AG04450 (cell line): ENCODE data around the gene SEC16A. TPM values are rescaled to one million over a fixed set of nuclear protein-coding genes. Genes with fewer than 3 reads are reported as not detected.

Experiments used
- CTCF ChIA-PET: fragments of 300-600, 350-600 bp; formaldehyde crosslinking; extraction: SDS; loops from one replicate; lab custom pipeline; 2022; ENCODE audit warnings: antibody characterized with exemption, inconsistent platforms; lab: Charles Lee
- POLR2A ChIA-PET: fragments of 350-600 bp; formaldehyde crosslinking; extraction: SDS; loops from one replicate; lab custom pipeline; 2021; ENCODE audit warnings: antibody characterized with exemption, inconsistent platforms; lab: Yijun Ruan, JAX
- DNase-seq: peaks from one replicate; pipeline ENCODE4 v3.0.0-alpha.2; 2011; ENCODE audit warnings: low read depth, low spot score
- H3K27ac ChIP-seq: one replicate; pipeline ENCODE4 v1.5.1; 2012; ENCODE audit warnings: low read depth, low read length, control low read depth
- H3K27me3 ChIP-seq: one replicate; pipeline ENCODE4 v1.6.0; 2012; ENCODE audit warnings: low read length; ENCODE audit not compliant: control insufficient read depth, insufficient read depth
- H3K4me3 ChIP-seq: 2 replicates; pipeline ENCODE4 v1.5.1; 2011; ENCODE audit warnings: mild to moderate bottlenecking, low read depth, low read length, control low read depth
- H3K9me3 ChIP-seq: 2 replicates; pipeline ENCODE4 v1.5.1; 2012; ENCODE audit warnings: low read length; ENCODE audit not compliant: control insufficient read depth, insufficient read depth
- polyA plus RNA-seq: library from polyadenylated mRNA; depleted of rRNA; stranded (reverse); fragments of >200 nt; gene quantifications from 2 replicates; pipeline ENCODE4 v1.2.3, GENCODE V29; 2011
- TF ChIP-seq, protein P1 (sequence below): IDR thresholded peaks from 2 replicates; pipeline ENCODE4 v1.5.1; 2011; ENCODE audit warnings: low read depth, low read length, control low read depth, inconsistent platforms

The SEC16A gene
- polyA plus RNA-seq, 1 experiment = 23.2 TPM

DNA sequence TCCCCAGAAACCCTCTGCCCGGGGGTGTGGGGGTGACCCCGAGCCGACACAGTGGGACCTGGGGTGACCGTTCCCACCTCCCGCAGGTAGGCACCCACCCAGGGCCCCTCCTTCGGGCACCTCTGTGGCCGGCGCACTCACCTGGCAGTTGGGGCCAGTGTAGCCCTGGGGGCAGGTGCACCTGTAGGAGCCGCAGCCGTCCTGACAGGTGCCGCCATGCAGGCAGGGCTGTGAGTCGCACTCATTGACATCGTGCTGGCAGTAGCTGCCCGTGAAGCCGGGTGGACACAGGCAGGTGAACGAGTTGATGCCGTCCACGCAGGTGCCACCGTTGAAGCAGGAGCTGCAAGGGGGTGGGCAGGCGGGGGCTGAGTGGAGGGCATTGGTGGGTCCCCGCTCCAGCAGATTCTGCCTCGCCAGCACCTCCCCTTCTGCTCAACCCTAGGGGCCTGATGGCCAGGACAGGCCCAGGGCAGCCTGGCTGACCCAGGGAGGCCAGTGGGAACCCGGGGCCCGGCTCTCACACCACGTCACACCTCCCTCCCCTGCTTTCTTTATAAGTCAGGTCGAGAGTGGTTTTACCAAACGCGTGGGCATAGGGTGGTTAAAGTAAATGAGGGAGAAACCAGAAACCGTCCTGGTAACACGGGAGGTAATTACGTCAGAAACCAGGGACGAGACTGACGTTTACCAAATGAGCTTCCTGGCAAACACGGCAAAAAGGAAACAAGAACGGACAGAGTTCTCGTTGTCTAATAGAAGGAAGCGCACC, 26.1 kb upstream of the SEC16A start:
- TF ChIP-seq, protein P1, sequence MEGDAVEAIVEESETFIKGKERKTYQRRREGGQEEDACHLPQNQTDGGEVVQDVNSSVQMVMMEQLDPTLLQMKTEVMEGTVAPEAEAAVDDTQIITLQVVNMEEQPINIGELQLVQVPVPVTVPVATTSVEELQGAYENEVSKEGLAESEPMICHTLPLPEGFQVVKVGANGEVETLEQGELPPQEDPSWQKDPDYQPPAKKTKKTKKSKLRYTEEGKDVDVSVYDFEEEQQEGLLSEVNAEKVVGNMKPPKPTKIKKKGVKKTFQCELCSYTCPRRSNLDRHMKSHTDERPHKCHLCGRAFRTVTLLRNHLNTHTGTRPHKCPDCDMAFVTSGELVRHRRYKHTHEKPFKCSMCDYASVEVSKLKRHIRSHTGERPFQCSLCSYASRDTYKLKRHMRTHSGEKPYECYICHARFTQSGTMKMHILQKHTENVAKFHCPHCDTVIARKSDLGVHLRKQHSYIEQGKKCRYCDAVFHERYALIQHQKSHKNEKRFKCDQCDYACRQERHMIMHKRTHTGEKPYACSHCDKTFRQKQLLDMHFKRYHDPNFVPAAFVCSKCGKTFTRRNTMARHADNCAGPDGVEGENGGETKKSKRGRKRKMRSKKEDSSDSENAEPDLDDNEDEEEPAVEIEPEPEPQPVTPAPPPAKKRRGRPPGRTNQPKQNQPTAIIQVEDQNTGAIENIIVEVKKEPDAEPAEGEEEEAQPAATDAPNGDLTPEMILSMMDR = no peak
- ChIA-PET CTCF (no interaction called here), POLR2A (no interaction called here)
- H3K27me3 ChIP-seq = no peaks in the 10 kb centered on the region
- H3K4me3 ChIP-seq = no peak overlapping the region
- no peak overlapping the region for H3K27ac ChIP-seq
- DNase-seq = no peak
- peaks cover 7% of the 10 kb centered on the region; the same call in 1 of the 2 replicates for H3K9me3 ChIP-seq

DNA sequence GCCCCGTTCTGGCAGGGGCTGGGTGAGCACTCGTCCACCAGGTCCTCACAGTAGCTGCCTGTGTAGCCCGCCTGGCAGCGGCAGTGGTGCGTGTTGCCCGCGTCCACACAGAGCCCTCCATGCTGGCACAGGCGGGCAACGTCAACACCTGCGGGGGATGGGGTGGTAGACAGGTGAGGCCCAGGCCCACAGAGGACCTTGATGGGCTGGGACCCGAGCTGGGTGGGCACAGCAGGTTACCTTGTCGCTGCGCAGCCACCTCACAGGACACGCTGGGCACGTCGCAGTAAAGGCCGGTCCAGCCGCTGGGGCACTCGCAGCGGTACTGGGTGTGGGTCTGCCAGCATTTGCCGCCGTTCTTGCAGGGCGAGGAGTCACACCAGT, 25.1 kb upstream of the SEC16A start:
- DNase-seq = no peak
- H3K27ac ChIP-seq = no peak overlapping the region
- no peaks in the 10 kb centered on the region for H3K27me3 ChIP-seq
- no peak overlapping the region for H3K4me3 ChIP-seq
- ChIA-PET CTCF (no interaction called here), POLR2A (no interaction called here)
- peaks cover 1% of the 10 kb centered on the region; the same call in 1 of the 2 replicates for H3K9me3 ChIP-seq
- TF ChIP-seq, protein P1 = no peak

DNA sequence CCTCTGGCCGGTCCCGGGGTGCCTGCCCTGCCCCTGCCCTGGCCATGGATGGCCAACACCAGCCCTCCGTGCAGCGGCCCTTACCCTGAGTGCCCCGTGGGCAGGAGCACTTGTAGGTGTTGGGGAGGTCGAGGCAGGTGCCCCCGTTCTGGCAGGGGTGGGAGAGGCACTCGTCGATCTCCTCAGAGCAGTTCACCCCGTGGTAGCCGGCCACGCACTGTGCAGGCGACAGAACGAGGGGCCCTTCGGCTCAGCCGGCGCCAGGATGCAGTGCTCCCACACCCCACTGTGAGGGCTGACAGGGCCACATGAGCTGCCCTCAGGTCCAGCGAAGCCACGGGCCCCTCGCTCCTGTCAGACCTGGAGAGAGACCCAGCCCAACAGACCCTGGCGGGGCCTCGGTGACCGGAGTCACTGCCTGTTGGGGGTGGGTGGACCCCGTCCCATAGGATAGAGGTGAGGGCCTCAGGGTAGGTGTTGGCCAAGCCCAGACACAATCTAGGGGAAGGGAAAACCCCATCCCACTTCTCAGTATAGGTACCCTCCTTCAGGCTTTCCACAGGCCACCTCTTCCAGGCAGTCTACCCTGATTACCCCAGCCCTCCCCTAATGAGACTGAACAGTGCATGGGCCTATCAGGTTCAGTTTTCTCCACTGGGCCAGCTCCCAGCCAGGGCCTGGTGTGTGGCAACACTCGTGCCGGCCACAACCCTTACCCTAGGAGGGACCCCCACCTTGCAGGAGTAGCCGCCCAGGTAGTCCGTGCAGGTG, 24.6 kb upstream of the SEC16A start:
- Histone ChIP-seq H3K27me3 (no peaks in the 10 kb centered on the region), H3K4me3 (no peak overlapping the region), H3K9me3 (no peaks in the 10 kb centered on the region; the same call in 1 of the 2 replicates), H3K27ac (no peak overlapping the region)
- DNase-seq = no peak
- POLR2A ChIA-PET = no interaction called here
- CTCF ChIA-PET = no interaction called here
- TF ChIP-seq, protein P1 = no peak

DNA sequence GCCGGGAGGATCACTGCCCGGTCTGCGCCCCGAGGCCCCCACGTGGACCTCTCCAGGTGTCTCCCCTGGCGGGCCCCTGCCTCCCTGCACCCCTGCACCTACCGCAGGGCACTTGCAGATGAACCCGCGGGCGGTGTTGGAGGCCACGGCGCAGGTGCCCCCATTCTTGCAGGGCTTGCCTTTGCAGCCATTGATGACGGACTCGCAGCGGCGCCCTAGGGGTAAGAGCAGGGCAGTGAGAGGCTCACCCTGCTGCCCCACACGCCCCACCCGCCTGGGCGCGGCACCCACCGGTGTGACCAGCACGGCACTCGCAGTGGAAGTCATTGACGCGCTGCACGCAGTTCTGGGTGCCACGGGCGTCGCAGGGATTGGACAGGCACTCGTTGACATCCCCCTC, 23.6 kb upstream of the SEC16A start:
- POLR2A ChIA-PET = no interaction called here
- no peak overlapping the region for H3K4me3 ChIP-seq

More for the DNA sequence above, 23.6 kb upstream of the SEC16A start:
- H3K27ac ChIP-seq = no peak overlapping the region
- H3K27me3 ChIP-seq = no peaks in the 10 kb centered on the region
- DNase-seq = no peak
- CTCF ChIA-PET = no interaction called here
- TF ChIP-seq, protein P1 = no peak
- no peaks in the 10 kb centered on the region; the same call in 1 of the 2 replicates for H3K9me3 ChIP-seq
